Measurements from ENCODE around the gene SEMA5A. TPM values are rescaled to one million over a fixed set of nuclear protein-coding genes. Genes with fewer than 3 reads are reported as not detected.
"Not testable (repeated sequence)": the region's sequence is repeated elsewhere in the genome, so short reads cannot be mapped to it uniquely, and the experiment has no call there.

SEMA5A gene
- total and polyA plus RNA-seq, 11 donors: 4.6 to 71.5 (median 33.8) TPM

GRCh38 chr5:9356351-9356825, 189.5 kb downstream of the SEMA5A start:
- ATAC-seq: no peak
- TF ChIP-seq POLR2A (IDR thresholded peaks at IDR 0.05) (no peak), CTCF (IDR thresholded peaks at IDR 0.05) (no peak)
- Histone ChIP-seq H3K9me3 (no peaks in the 10 kb centered on the region), H3K4me3 (no peak overlapping the region), H3K4me1 (peaks cover 0 to 18% (median 4%) of the 10 kb centered on the region in 12 donors), H3K36me3 (no peaks in the 10 kb centered on the region), H3K27me3 (no peaks in the 10 kb centered on the region), H3K27ac (no peak overlapping the region)
- intact Hi-C loops (cut with DNase I): no loop called here
- WGBS, 4 donors: 59 to 67% (median 66%) methylated on average over 5 of the region's 5 CpGs
- DNase-seq: no peak

- no peak for DNase-seq
- Histone ChIP-seq H3K27me3 (no peaks in the 10 kb centered on the region), H3K36me3 (no peaks in the 10 kb centered on the region), H3K9me3 (no peaks in the 10 kb centered on the region), H3K4me3 (no peak overlapping the region), H3K4me1 (peaks cover 0 to 35% (median 9%) of the 10 kb centered on the region in 12 donors), H3K27ac (no peak overlapping the region)
- TF ChIP-seq CTCF (IDR thresholded peaks at IDR 0.05): no peak
- no peak for TF ChIP-seq POLR2A (IDR thresholded peaks at IDR 0.05)
- no peak for ATAC-seq
- WGBS, 4 donors: 86 to 89% (median 87%) methylated on average over 7 of the region's 7 CpGs
- intact Hi-C loops (cut with DNase I): no loop called here
Observed at GRCh38 chr5:9354336-9355081, 191.4 kb downstream of the SEMA5A start.

- intact Hi-C loops (cut with DNase I); H3K4me3 ChIP-seq; ATAC-seq; DNase-seq; H3K27ac ChIP-seq; H3K27me3 ChIP-seq; H3K36me3 ChIP-seq; H3K9me3 ChIP-seq: not testable (repeated sequence)
- H3K4me1 ChIP-seq: peaks cover 0 to 31% (median 14%) of the 10 kb centered on the region in 12 donors
Observed at GRCh38 chr5:9353048-9353447, 192.8 kb downstream of the SEMA5A start.

GRCh38 chr5:9351546-9351945, 194.3 kb downstream of the SEMA5A start:
- Histone ChIP-seq H3K27me3 (no peaks in the 10 kb centered on the region), H3K4me1 (peaks cover 0 to 27% (median 14%) of the 10 kb centered on the region in 12 donors), H3K4me3 (no peak overlapping the region), H3K27ac (no peak overlapping the region), H3K9me3 (no peaks in the 10 kb centered on the region), H3K36me3 (no peaks in the 10 kb centered on the region)
- DNase-seq: no peak
- 71 to 80% (median 76%) methylated on average over 2 of the region's 2 CpGs for WGBS, 4 donors
- ATAC-seq: peak in 1 of 4 donors; percentile 47
- no peak for TF ChIP-seq CTCF (IDR thresholded peaks at IDR 0.05)
- TF ChIP-seq POLR2A (IDR thresholded peaks at IDR 0.05): no peak
- intact Hi-C loops (cut with DNase I): no loop called here
